ENCODE results near the gene STX3. TPM values are rescaled to one million over a fixed set of nuclear protein-coding genes. Genes with fewer than 3 reads are reported as not detected.

The STX3 gene
- total and polyA plus RNA-seq, 2 of the 8 experiments (the other 6 are each of a cell fraction or from before 2014, with no cell fraction given), result 50.5 to 56.1 TPM

- H2AFZ ChIP-seq (ENCODE audit: low read length), result no peak overlapping the region
- H2BK120ac ChIP-seq (replicated peaks; ENCODE audit: low read depth, low read length), result no peak overlapping the region
- no peak overlapping the region for H4K5ac ChIP-seq (ENCODE audit: insufficient read length, low read depth, low read length)
- 0 out of 2 replicates have a peak, but pooled peaks cover 4% of the 10 kb centered on the region for H3K23me2 ChIP-seq (ENCODE audit: low read depth, low read length)
- no peak overlapping the region for H2BK5ac ChIP-seq (ENCODE audit: low read depth, low read length)
- H3K9me3 ChIP-seq (ENCODE audit: insufficient read depth in 2 of 2, low read depth in 1 of 2, low read length in 1 of 2), result no peaks in the 10 kb centered on the region
- no peak overlapping the region for H2BK15ac ChIP-seq (ENCODE audit: low read length)
- FAIRE-seq, result no peak
- H2AK5ac ChIP-seq (ENCODE audit: low read depth, low read length), result no peak overlapping the region
- no peak overlapping the region for H3K18ac ChIP-seq (ENCODE audit: extremely low read depth, low read length)
- no peaks in the 10 kb centered on the region for H3K27me3 ChIP-seq (replicated peaks in 1 of 4; ENCODE audit: control insufficient read depth in 3 of 4, extremely low read depth in 1 of 4, insufficient read depth in 3 of 4, low read length in 3 of 4)
- H3K4me3 ChIP-seq (ENCODE audit: extremely low read depth in 1 of 4, insufficient read depth in 2 of 4, low read depth in 3 of 4, low read length in 4 of 4), result no peak overlapping the region
- no peaks in the 10 kb centered on the region for H4K20me1 ChIP-seq (replicated peaks in 1 of 2; ENCODE audit: control insufficient read depth in 1 of 2, insufficient read depth in 2 of 2, low read length in 2 of 2)
- H2BK20ac ChIP-seq (ENCODE audit: low read length), result no peak overlapping the region
- H2BK12ac ChIP-seq (ENCODE audit: low read depth, low read length), result no peak overlapping the region; the same call in 1 of the 2 replicates
- peaks cover 0 to 11% of the 10 kb centered on the region in 2 experiments; a peak in 2 of 4 replicates for H3K79me2 ChIP-seq (ENCODE audit: control insufficient read depth in 1 of 2, insufficient read depth in 2 of 2, low read length in 2 of 2)
- no peak for DNase-seq (ENCODE audit: low read depth in 1 of 2, low spot score in 2 of 2)
- H3K4ac ChIP-seq (replicated peaks; ENCODE audit: insufficient read length, low read depth, low read length), result no peak overlapping the region
- H3K56ac ChIP-seq (replicated peaks; ENCODE audit: insufficient read length, low read depth, low read length), result no peak overlapping the region
- no peak for TF ChIP-seq KDM1A (IDR thresholded peaks at IDR 0.05; ENCODE audit: borderline replicate concordance, low read length)
- TF ChIP-seq HDAC2 (IDR thresholded peaks at IDR 0.05; ENCODE audit: borderline replicate concordance in 1 of 2, low read depth in 2 of 2, low read length in 2 of 2), result no peak
- TF ChIP-seq ATF2 (IDR thresholded peaks at IDR 0.05; ENCODE audit: low read length), result no peak
- 0 out of 2 replicates have a peak, but pooled peaks have one; percentile 20 for TF ChIP-seq CEBPB (IDR thresholded peaks at IDR 0.05; ENCODE audit: low read depth, low read length)
- TF ChIP-seq RBBP5 (IDR thresholded peaks at IDR 0.05; ENCODE audit: borderline replicate concordance, low read depth, low read length), result no peak
- TF ChIP-seq CHD1 (IDR thresholded peaks at IDR 0.05; ENCODE audit: low read depth, low read length), result no peak
- no peak overlapping the region for H4K8ac ChIP-seq (ENCODE audit: extremely low read depth, insufficient read depth, low read length)
- 77% methylated on average over 2 of the region's 2 CpGs; no CpG with 5 or more reads in 1 of the 2 experiments for WGBS, 2 experiments (ENCODE audit: extremely low coverage in 1 of 2, insufficient coverage in 1 of 2, insufficient read length in 1 of 2, insufficient replicate concordance in 2 of 2, low coverage in 1 of 2, low lambda C conversion rate in 2 of 2, missing lambda C conversion rate in 1 of 2)
- no peak overlapping the region for H3K14ac ChIP-seq (ENCODE audit: insufficient read length)
- 0 out of 2 replicates have a peak, but pooled peaks cover 3% of the 10 kb centered on the region for H3K79me1 ChIP-seq (ENCODE audit: low read depth, low read length)
- H3K27ac ChIP-seq (ENCODE audit: low read depth, low read length), result no peak overlapping the region
- no peak overlapping the region for H3K9ac ChIP-seq (replicated peaks in 1 of 4; ENCODE audit: extremely low read depth in 1 of 4, low read depth in 3 of 4, low read length in 3 of 4)
- no peak overlapping the region for H3K23ac ChIP-seq (ENCODE audit: insufficient read length)
- H3K4me1 ChIP-seq (replicated peaks in 1 of 4; ENCODE audit: control insufficient read depth in 3 of 4, insufficient read depth in 4 of 4, low read length in 3 of 4), result peaks cover 5 to 15% (median 6%) of the 10 kb centered on the region in 4 experiments
- ChIA-PET CTCF (ENCODE audit: partially characterized antibody) (no interaction called here), POLR2A (ENCODE audit: partially characterized antibody) (no interaction called here)
- peaks cover 0 to 13% (median 2%) of the 10 kb centered on the region in 4 experiments; a peak in 2 of 8 replicates for H3K36me3 ChIP-seq (ENCODE audit: control insufficient read depth in 2 of 4, insufficient read depth in 4 of 4, low read length in 3 of 4)
- H4K91ac ChIP-seq (replicated peaks; ENCODE audit: insufficient read length, low read length), result no peak overlapping the region
- no peak overlapping the region for H3K4me2 ChIP-seq (ENCODE audit: insufficient read depth in 1 of 2, low read depth in 2 of 2, low read length in 2 of 2)
Measured at GRCh38 chr11:59812220-59812619, 57.0 kb downstream of the STX3 start.

All from H1 (cell line).